ENCODE measurements around the gene TRIO.
A peak's percentile ranks its signal among the peaks of the same experiment; 100 is the strongest.

Gene TRIO

DNA sequence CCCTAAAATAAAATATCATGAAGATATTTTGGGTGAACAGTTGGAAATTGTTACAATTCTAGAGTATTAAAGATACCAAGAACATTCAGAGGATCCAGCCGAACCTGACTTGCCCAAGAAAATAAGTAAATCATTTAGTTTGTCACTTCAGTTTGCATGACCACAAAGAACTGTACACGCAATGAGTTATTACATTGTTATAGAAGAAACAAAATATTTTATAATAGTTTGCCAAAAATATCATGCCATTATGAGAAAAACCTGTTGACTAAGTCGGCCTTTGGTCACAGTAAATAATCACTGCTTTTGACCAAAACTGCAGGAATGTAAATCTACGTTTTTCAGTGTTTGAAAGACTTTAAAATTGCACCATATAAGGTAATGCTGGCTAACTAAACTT, 27.9 kb downstream of the TRIO start:
- no peak for DNase-seq

DNA sequence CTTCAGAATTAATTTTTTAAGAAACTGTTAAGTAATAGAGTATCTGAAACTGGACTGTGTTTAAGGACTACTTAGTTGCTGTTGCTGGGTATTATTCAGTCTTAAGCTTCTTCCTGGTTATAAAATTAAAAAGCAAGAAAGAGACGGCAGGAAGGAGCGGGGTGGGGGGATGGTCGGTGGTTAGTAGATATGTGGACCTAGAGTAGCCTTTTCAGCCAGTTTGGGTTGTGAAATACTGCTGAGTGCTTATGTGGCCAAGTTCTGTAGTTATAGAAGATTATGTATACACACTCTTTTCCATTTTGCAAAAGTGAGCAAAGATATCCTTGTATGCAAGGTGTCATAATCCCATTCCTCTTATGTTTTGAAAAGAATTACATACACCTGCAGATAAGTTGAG, 28.5 kb downstream of the TRIO start:
- DNase-seq: no peak

DNA sequence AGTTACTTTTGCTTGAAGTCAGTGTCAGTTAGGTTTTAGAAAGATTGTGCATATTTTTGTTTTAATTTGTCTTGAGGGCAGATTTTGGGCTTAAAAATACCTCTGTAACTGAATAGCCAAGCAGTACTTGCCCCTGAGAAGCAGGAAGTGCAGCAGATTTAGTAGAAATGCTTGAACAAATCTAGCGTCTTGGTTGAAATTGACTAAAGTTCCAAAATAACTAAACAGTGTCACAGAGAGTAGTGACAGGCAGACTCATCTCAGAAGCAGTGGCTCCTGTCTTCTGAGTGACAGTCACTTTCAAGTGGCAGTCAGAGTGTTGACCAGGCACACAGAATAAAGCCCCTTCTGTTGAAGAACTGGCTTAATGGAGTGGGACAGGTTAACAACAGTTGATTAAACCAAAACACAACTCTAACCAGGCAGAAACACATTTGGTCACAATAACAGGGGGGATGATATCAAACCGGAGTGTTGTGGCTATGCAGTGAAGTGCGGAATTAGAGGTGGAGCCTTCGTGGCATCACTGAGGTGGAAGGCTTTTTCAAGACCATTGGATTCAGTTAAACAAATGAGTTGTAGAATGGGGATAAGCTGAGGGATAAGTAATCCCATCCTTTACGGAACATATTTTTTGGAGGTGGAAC, 29.1 kb downstream of the TRIO start:
- DNase-seq: no peak

DNA sequence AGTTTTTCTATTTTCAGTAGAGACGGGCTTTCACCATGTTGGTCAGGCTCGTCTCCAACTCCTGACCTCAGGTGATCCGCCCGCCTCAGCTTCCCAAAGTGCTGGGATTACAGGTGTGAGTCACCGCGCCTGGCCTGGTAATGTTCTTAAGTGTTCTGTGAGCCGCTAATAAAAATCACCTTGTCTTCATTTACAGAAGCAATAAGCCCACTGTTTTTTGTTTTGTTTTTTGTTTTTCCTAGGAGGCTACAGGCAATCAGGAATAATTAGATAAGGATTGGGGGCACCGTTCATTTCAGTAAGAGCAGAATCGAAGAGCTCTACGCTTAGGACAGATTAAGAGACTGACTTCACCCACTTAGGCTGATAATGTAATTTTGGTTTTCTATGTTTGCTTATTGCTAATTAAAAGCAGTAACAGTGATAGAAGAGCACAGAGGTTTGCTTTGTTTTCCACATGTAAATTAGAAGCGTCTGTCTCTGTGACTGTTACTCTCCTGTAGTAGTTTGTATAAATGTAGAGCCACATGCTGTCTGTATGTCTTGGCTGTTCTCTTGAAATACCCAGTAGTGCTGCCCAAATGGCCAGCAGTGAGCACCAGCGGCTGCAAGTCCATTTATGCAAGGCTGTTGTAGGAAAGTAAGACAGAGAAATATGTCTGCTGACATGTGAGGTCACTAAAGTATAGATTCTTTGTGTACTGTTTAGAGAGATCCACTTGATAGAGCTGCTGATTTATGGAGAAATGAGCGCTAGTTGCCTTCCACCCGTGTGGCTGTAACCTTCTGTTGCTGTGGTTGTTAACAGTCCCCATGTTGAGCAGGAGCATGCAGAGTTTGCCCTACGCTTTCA, 30.5 kb downstream of the TRIO start:
- DNase-seq: no peak

DNA sequence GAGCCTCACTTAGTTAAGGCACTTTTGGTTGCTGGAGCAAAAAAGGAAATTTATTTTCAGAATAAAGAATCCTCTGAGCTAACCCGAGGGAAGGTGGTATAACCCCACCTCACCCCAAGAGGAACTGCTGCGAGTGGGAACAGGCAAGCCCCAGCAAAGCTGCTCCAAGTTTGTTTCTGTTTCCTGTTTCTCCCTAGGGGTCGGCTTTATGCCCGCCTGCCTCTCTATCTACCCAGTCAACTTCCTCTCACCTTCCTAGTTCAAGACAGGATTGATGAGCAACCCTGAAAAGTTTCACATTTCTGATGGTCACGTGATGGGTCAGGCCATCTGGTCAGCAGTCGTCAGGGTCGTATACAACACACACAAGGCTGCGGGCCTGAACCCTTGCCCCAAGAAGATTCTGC, 31.1 kb downstream of the TRIO start:
- DNase-seq: no peak

DNA sequence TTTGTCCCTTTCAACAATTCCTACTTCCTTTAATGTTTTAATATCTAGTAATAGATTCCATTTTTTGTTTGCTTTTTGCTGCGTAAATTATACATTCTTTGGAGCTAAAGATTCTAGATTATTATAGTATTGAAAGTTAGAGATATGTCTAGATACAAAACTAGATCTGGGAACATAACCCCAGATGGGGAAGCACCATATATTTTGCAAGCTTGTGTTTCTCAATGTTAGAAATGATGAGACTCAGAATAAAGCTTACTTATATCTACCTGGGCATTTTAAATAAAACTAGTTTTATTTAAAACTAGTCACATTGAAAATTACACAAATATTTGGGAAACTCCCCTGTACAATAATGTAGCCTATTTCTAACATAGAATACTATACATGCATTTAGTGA, 32.2 kb downstream of the TRIO start:
- no peak for DNase-seq

DNA sequence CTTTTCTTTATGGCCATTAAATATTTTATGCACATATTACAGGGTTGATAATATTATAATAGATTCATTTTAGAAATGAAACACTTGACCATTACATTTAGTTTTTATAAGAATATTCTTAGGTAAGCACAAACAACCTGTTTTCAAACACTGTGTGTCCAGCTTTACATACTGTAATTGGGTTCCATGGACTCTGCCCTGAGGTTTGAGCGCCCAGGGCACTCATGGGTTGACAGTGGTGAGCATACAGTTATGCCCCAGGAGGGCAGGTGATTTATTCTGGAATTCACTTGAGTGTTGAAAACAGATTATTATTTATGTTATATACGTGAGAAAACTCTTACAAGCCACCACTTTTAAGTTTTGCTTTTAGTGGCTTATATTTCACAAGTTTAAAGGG, 33.7 kb downstream of the TRIO start:
- DNase-seq: no peak

DNA sequence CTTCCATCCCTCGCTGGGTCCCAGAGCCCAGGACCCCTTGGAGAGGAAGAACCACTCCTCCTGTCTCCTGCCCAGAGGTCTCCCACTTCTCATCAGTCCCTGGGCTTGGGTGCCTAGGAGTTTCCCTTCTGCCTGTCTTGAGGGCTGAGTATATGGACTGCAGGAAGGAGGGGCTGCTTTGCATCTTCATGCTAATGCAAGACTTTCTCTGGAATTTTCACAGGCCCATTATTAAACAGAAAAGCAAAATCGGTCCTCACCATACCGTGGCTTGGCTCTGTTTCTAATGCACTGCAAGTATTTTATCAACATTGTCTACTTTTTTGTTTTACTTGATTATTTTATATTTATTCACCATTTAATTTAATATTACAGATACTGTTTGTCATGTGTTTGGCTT, 34.5 kb downstream of the TRIO start:
- DNase-seq: no peak

DNA sequence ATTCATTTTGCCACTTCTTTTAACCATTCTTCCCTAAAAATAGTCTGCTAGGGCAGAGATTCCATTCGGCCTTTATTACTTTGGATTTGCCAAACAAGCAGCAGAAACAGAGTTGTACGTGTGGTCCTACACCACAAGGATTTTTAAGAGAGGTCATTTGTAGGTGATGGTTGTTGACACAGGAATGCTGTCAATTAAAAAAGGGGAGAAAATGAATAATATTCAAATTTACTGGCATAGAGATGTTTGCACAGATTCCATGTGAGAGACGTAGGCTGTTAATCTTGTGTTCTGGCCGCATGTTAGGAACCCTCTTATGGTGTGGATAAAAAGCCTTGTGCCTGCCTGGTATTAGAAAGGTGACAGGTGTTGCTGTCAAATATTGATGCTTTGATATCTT, 34.9 kb downstream of the TRIO start:
- no peak for DNase-seq

DNA sequence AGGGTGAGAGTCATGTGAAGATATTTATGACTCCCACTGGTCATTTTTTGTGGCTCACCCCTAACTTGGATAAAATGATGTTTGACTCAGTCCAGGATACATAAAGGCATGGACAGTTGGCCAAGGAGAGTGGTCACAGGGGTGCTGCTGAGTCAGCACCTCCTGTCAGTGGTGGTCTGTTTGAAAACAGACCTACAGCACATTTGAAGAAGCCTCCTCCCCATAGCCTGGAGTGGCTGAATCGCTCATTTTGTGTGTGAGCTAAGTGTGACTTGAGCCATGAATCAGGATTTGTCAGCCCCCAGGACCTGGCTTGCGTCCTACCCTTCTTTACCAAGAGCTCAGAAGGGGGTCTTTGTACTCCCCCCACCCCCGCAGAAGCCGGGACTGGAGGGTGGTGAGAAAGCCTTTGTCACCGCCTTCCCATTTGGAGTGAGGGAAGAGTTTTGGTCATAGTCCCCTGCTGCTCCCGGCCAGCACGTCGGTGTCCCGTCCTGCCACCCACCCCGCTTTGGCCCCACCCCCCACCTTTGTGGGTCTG, 35.6 kb downstream of the TRIO start:
- DNase-seq: no peak

DNA sequence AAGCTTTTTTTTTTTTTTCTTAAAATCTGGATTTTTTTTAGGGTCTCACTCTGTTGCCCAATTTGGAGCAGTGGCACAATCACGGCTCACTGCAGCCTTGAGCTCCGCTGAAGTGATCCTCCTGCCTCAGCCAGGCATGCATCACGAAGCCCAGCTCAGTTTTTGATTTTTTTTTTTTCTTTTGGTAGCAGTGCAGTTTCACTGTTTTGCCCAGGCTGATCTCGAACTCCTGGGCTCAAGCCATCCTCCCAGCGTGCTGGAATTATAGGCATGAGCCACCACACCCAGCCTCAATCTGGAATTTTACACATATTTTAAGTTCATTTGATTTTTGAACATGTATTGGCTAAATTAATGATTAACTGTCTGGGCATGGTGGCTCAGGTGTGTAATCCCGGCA, 36.3 kb downstream of the TRIO start:
- DNase-seq: no peak

DNA sequence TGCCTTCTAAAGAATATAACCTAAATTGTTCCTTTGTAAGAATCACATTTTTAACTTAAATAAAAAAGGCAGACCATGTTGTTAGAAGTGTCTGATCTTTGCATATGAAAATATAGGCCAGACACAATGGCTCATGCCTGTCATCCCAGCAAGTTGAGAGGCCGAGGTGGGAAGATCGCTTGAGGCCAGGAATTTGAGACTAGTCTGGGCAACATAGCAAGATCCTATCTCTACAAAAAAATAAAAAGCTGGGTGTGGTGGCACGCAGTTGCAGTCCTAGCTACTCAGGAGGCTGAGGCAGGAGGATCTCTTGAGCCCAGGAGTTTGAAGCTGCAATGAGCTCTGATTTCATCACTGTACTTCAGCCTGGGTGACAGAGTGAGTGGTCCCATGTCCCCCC, 37.3 kb downstream of the TRIO start:
- no peak for DNase-seq

DNA sequence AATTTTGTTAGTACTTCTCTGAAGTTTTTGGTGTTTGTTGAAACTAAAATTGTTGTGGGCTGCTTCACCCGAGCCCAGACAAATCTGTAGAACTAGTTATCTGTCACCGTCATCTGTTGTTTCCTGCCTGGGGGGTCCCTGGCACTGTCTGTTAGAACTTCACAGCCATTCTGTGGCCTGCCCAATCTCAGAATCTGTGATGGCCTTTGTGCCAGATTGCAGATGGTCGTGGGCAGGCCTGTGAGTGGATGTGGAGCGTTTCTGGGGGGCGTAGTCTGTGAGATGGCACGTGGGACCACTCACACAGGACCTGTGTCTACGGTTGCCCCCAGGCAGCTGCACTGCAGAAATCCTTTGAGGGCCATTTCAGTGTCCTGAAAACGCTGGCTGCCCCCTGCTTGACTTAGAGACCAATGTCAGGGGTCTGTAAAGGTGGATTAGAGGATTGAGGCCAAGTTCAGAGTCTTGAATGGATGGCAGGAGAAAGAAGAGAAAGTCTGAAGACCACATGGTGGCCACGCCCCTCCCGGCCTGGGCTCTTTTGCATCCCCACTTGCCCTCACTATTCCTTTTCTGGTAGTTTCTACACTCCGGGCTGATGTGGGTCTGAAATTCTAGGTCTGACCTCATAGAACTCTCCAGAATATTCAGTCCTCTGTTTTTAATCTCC, 38.3 kb downstream of the TRIO start:
- DNase-seq: no peak

DNA sequence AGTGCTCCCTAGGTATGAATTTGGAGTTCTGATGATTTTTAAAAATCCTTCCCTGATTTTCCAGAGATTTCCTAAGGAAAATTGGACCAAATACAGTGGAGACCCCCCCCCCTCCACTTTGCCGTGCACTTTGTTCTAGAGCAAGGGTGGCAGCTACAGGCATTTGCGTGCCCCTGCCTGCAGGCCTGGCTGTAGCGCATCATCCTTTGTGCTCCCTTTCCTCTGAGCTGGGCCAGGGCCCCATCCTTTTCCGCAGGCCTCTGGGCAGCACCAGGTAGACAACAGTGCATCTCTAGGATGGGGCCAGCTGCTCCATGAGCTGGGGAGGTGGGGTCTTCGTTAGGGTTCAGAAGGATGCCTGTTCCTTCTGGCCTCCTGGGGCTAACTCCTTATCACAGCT, 39.6 kb downstream of the TRIO start:
- DNase-seq: no peak

DNA sequence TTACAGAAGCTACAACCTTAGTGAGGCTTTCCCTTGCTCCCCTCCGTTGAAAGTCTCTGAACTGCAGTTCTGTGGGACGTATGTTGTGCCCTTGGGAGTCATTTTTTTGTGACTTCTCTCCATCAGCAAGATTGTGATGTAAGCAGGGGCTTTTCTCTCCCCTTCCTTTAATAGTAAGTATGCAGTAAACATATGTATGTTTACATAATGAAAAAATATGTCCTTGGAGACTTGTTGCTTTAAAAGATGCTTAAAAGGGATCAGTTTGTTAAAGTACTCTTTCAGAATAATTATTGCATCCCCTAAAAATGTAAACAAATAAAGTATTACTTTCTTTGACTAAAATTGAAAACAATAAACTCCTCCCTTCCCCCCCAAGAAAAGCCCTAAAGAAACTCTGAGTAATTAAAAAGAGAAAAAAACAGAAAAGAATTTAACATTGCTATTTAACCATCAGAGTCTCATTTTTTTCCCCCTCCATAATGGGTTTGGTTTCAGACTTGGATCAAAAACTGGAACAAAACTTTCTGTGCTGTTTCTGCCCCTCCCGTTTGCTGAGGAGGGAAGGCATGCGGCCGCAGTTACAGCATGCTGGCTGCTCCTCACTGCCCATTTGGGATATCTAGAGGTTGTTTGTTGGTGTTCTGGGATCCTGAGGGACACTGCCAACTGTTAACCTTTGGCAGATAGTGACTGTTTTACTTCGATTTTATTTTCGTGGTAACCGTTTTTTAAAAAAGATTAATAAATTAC, 40.2 kb downstream of the TRIO start:
- no peak for DNase-seq

DNA sequence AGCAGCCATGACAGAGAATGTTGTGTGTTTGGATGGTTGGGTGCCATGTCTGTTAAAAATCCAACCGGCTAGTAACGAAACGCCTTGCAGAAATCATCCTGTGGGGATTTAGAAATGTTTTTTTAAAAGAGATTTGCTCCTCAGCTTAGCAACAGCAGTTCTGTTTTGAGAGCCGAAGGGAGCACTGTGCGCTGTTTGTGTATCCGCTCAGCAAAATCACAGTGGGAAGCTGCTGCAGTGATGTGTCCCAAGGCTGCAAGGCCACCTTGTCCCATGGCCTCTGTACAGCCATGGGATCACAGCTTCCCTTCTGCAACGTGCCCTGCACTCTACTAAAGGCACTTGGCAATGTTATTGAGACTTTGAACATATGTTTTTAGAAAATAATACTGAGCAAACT, 40.9 kb downstream of the TRIO start:
- DNase-seq: no peak

DNA sequence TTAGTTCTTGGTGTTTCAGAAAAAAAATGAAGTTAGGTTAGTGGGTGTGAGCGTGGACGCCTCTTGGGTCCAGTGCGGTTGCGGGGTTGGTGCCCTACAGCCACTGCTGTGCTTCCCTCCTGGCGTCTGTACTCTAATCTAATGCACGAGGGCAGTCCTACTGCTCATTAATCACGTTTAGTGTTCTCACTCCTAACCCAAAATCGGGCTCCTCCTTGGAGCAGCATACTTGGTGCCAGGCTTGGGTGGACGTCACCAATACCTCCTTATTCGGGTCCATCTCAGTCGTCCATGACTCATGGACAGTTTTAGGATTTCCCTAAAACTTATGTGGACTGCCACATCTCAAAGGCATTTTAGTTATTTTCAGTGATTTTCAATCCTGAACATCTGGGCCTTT, 41.6 kb downstream of the TRIO start:
- DNase-seq: no peak

DNA sequence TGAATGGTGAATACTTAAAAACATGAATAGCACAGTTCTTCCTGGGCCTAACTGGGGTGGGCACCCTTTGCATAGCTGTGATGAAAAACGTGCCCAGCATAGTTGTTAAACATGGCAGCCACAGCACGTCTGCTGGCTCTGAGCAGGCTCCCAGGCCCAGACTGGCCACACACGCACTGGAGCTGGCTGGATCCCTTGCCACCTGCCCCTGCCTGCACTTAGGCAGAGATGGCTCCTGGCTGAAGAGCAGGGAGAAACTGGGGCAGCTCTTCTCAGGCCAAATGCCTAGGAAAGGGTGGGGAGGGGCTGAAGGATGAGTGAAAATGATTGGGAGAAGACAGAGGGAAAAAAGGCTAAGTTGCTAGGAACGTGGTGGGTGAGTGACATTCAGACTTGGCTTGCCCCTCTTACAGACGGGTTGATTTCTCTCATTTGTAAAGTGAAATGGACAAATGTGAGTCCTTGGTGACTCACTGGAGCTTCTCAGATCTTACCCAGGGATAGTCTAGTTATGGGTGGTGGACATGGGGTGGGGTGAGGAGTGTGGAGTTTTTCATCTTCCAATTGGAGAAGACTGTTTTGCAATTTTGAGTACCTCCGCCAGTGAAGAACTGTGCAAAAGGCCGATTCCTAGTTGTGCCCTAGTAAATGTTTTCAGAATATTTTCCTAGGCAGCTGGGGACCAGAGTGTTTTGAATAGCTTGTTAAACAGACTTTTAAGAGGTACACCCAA, 42.4 kb downstream of the TRIO start:
- DNase-seq: peak; percentile 45

DNA sequence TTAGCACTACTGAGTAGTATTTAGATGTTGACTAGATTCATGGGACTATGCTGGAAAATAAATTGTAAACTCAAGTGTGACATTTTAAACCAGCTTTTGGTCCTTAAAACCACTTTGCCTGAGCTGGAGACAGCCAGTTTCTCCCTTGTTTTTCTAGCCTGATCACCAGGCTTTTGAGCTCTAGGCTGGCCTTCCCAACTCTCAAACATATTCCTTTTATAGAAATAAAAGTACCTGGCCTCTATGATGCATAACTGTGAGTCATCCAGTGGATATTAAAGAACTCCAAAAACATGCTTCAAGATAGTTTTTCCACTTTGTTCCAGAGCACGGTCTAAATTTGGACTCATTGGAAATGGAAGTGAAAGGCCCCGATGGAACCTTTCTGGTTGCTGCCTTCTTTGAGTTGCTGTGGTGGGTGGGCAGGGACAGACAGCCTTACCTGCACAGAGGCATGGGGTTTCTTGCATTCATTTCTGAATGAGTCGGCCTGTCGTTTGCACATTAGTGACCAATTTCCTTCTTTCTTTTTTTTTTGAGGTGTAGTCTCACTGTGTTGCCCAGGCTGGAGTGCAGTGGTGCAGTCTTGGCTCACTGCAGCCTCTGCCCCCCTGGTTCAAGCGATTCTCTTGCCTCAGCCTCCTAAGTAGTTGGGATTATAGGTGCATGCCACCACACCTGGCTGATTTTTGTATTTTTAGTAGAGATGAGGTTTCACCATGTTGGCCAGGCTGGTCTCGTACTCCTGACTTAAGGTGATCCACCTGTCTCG, 43.1 kb downstream of the TRIO start:
- DNase-seq: no peak

DNA sequence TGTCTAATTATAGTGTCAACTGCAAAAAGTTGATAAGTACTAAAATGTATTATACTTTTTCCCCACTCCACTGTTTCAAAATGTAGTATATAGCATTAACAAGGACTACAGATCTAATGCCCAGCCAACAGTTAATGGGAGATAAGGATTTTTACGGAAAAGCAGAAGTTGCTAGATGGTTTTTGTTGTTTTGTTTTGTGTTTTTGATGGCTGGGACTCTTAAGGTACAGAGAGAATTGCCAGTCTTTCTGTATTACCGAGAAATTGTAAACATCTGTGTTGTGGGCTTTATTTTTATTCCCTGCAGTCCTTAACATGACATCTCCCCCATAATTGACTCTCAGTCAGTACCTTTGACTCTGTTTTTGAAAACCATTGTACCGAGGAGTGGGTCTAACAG, 44.0 kb downstream of the TRIO start:
- DNase-seq: no peak

DNA sequence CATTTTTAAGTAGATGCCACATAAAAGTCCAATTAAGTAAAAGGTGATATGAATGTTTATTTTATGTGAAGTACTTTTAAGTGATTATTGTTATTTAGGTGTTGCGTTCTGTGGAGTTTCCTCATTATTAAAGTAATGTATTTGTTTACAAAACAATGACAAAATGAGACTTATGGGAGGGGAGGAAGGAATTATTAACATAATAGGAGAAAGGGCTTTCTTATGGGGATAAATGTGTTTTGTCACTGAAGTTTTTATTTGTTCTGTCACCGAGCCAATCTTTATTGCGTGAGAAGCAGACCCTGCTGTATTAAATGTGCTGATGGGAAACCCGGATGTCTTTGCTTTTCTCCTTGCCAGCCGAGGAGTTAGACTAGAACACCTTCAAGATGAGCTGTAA, 44.5 kb downstream of the TRIO start:
- DNase-seq: no peak

DNA sequence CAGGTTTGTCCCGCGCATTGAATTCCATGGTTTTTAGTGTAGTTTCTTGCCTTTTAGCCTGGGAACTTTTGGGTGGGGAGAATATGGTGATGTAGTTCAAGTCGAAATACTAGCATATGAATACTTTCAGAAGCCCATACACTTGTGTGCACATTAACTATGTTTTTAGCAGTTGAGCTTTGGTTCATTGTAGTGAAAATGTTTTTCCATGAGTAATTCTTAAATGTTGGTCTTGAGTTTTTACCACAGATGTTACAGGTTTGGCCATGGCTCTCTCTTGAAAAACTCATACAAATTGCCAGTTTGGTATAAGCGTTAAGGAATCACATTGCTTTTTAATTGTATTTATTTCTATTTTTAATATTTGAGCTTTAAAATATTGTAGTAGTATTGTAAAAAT, 45.6 kb downstream of the TRIO start:
- DNase-seq: no peak

Data from NCI-H1105 (cell line).